Endometrium (tissue), 2 donors: ENCODE measurements around the gene PAX2.

ENCODE experiments used
- FAIRE-seq: peaks from 2 replicates; lab custom pipeline; 2012; peaks lifted over from hg19 to GRCh38; lab: Jason Lieb, UNC
- donor health status: control.
- donor health status: control.

PAX2 gene

DNA sequence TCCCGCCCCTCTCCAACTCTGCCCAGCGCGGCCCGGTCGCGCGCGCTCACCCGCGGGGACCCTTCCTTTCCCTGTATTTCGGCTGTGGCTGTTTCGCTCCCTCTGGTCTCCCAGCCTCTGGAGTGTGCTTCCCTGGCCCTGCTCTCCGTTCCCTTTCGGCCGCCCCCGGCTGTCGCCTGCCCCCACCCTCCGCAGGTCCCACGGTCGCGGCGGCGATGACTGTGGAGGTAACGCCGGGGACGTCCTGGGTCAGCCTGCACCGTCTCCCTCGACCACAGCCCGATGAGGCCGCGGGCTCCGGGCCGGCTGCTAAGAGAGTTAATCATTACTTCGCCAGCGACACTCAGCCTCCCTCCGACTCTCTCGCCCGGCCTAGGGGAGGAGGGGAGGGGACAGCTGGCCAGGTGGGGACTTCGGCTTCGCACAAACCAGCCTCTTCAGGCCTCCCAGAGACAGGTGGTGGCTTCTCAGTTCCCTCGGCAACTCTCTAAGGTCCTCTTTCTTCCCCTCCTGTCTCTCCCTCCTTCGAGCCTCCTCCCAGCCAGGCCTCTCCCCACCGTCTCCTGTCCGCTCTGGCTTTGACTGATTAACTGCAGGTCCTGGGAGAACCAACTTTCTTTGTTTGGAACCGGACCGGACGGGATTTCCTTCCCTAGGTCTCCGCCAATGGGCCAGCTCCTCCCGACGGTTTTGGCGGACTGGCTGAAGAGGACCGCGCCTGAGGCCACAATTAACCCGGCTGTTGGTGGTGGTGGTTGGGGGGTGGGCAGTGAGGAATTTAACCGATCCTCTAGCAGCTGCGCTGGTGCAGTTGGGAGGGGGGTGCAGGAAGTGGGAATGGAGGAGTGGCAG, 5.6 kb upstream of the PAX2 start:
- no peak for FAIRE-seq

- FAIRE-seq, result no peak
Observed at GRCh38 chr10:100740476-100741377, 4.7 kb upstream of the PAX2 start.

DNA sequence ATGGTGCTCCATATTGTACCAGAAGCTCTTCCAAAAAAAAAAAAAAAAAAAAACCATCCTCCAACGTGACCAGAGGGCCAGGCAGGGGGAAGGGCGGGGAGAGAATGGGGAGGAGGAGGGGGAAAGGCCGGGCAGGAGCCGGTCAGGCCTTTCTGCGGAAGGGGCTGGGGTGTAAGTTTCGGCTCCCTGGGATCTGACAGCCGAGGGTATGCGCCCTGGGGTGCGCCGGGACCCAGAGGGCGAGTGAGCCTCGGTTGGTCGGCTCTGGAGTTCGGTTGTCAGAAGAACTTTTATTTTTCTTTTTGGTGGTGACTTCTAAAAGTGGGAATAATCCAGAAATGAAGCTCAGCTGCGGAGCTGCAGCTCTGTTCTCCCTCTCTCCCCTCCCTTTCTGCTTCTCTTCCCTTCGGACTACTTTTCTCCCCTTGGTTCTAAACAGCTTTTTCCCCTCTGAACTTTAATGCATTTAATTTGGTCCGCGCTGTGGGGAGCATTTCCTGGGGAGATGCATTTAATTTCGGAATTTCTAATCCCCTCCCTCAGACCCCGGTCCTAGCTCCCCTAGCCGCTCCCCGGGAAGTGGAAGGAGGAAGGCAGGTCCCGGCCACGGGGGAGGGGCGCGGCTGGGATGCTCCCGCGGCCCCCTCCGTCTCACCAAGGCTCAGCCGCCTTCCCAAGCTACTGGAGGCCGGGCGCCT, 3.9 kb upstream of the PAX2 start:
- FAIRE-seq, result no peak

- no peak for FAIRE-seq
Observed at GRCh38 chr10:100742076-100742771, 3.2 kb upstream of the PAX2 start.

DNA sequence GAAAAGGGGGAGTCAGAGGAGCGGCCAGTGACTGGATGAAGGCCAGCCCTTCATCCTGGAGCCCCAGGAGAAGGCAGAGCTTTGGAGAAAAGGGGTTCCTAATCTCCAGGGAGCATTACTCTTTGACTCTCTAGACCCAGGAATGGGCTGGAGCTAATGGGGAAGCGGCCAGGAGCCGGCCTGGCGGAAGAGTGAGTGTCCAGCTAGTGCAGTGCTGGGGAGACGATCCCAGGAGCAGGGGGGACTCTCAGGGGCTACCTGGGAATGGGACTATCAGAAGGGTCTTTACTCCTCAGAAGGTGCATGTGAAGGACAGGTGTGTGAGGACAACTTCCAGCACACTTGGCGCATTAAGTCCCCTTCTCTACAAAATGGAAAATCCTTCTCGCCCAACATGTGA, 2.4 kb upstream of the PAX2 start:
- no peak for FAIRE-seq

GRCh38 chr10:100743626-100744135, 1.7 kb upstream of the PAX2 start:
- FAIRE-seq, result no peak

DNA sequence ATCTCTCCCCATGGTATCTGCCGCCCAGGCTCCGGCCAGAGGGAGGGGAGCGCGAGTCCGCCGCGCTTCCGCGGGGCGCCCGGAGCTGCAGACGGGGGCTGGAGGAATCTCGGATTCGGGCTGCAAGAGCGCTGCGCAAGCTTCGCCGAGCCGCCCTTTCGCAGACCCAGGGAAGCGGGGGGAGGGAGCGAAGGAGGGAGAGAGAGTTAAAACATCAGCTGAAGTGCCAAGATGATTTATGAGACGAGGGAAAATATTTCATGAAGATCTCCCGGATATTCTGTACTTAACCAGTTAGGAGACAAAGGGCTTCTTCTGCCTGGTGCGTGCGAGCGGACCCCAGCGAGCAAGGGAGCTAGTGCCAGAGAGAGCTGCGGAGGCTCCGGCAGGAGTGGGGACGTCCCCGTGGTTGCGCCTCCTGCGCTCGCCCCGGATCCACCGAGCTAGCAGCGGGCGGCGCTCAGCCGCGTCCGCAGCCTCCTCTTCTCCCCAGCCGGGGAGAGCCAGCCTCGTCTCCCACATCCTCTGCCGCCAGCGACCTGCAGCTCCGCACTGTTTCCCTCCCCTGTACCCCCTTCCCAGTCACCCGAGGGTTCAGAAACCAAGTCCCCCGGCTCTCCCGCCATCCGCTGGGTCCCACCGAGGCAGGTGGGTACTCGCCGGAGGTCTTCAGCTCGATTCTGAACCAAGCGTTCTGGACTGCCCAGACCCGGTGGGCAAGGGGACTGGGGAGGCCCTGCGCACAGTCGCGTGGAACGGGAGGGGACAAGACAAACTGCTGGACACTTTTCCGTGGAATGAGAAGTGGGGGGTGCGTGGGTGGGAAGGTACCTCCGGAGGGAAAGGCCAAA, 1.0 kb upstream of the PAX2 start:
- no peak for FAIRE-seq

- no peak for FAIRE-seq
Observed at GRCh38 chr10:100745882-100746783, 751 bp downstream of the PAX2 start.

- no peak for FAIRE-seq
Observed at GRCh38 chr10:100746784-100747455, 1.5 kb downstream of the PAX2 start.

DNA sequence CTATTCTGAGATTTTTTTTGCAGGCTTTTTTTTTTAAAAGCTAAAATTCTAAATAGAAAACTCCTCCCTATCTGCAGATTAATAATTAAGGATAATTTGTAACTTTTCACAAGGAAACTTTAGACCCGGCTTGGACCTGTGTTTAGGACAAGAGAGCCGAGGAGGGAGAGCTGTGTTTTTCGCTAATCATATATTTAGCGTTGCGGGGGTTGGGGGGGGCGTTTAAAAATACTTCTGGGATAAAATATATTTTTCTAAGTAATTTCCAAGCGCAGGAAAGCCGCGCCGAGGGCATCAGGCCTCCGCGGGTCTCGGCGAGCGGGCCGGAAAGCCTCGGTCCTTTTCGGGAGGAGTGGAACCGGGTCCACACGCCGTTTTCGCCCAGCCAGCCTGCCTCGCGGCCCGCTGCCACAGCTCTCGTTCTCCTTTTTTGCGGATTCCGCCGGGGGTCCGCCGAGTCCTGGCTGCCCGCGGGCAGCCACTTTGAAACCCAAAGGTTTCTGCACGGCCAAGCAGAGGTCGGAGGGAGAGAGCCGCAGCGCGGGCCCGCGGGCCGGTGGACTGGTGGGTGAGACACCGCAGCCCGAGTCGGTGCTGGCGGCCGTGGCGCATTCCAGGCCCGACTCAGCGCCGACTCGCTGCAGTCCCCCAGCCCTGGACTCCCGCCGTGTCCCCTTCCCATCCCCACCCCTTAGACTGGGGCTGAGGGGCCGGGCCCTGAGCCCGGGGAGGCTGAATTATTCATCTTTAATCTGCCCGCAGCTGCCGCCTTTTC, 2.3 kb downstream of the PAX2 start:
- FAIRE-seq, result no peak

DNA sequence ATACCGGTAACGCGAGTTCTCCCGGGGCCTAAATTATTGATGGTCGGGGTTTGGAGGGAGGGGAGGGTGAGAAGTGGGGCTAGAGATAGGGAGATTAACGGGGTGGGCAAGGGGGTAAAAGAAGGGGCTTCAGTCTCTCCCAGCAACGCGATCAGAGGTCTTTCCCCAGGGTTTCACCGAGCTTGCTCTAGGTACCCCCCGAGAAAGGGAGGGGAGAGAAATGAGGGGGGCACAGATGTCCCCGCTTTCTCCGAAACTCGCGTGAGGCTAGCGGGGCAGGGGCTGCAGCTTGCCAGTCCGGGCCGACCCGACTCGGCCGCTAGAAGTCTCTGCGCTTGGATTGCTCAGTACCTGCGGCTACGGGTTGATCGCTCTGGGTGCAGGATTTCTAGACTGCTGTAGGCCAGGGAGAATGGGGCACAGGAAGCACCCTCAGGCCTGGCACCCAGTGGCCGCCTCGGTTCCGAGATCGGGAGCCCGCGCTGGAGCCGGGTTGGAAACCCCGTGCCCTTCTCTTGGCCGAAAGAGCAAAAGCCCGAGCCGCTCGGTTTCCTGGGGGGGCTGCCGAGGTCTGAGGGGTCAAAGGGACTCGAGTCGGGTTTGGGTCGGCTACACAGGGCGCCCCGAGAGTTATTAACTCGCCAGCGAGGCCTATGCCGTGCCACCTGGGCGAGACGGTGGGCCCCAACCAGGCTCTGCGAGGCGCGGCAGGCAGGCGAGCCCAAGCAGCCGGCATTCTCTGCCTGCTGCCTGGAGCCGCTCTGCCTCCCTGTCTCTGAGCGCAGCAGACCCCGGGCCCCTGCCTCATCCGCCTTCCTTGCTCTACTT, 3.1 kb downstream of the PAX2 start:
- FAIRE-seq, result no peak

DNA sequence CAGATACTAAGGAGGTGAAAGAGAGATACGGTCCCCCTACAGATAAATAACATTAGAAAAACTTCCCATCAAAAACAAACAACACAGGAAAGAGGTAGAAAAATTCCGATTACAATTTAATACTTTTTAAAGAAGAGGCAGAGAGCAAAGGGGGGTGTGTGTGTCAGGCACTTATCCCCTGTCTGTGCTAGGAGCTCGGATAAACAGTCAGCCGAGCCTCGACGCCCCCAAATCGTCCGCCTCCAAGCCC, 3.6 kb downstream of the PAX2 start:
- no peak for FAIRE-seq

- no peak for FAIRE-seq
Observed at GRCh38 chr10:100749309-100750217, 4.2 kb downstream of the PAX2 start.

- FAIRE-seq, result no peak
Observed at GRCh38 chr10:100750291-100751210, 5.2 kb downstream of the PAX2 start.

GRCh38 chr10:100751211-100751933, 6.0 kb downstream of the PAX2 start:
- FAIRE-seq, result no peak
